HG02852 (cell line): Measurements from ENCODE around the gene FHIT.

Source experiments
- ATAC-seq: cut with Tn5 transposase; IDR thresholded peaks from one replicate; pipeline ENCODE4 v1.9.1; 2021; ENCODE audit warnings: mild to moderate bottlenecking, moderate library complexity; ENCODE audit not compliant: unreplicated experiment

Gene FHIT

DNA sequence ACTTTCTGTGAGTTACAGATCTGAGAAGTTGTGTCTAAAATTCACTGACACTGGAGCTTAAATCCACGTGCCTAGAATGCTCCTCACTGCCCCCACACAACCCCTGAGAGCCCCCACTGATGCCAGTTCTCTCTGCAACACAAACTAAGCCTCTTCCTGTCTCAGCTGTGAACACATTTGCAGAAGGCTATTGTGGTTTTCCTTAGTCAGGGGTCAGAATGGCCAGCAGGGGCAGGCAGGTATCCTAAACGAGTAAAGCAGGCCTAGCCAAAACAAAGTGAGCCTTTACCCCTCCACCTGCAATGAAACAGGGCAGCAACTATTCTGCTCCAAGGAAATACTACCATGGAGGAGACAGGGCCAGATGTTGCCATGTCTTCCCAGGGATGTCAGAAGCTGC lies 78.6 kb downstream of the FHIT start:
- no peak for ATAC-seq

DNA sequence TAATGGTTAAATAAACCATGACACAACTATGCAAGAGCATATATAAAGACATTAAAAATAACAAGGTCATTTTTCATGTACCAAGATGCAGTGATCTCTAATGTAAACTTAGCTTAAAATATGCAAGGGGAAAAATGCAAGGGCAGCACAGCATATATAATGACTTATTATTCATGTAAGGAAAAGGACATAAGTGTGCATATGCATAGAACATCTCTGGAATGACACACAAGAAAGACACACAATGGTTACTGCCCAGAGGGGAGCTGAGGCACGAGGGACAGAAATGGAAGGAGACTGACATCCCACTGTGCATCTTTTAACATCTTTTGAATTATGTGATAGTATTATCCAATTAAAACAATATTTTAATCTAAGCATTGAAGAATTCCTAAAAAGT lies 79.0 kb downstream of the FHIT start:
- ATAC-seq: no peak

- ATAC-seq: no peak
Observed at GRCh38 chr3:61169621-61170251, 81.5 kb downstream of the FHIT start.

DNA sequence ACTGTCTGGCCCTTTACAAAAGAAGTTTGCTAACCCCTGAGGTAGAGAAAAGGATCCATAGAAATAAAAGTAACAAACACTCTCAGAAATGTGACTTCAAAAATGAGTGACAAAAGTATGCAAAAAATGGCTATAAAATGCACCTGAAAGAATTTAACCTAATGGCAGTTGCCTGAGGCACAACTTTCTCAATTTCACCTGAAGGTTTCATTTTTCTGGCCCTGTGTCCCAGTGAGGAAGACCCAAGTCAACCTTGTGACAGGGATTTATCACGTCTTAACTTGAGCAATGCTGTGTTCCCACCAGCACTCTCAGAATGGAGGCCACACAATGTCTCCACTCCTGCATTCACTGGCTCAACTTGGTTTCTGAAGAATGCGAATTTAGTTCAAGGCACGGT lies 83.0 kb downstream of the FHIT start:
- ATAC-seq: no peak

- no peak for ATAC-seq
Observed at GRCh38 chr3:61162965-61163364, 88.3 kb downstream of the FHIT start.

DNA sequence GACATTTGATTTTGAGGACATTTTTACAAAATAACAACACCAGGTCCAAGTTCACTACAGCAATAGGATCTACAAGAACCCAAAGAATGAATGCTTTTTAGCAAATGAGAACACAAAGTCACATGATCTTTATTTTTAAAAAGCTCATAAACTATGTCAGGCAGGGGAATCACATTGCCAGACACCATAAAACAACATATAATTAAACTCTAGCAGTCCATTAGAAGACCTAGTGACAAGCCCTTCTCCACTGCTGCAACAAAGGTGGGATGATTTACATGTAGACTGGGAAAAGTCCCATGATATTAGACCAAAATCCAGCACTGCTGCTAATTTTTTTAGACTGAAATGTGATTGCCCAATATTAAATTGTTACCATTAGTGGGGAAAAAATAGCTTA lies 92.6 kb downstream of the FHIT start:
- no peak for ATAC-seq

DNA sequence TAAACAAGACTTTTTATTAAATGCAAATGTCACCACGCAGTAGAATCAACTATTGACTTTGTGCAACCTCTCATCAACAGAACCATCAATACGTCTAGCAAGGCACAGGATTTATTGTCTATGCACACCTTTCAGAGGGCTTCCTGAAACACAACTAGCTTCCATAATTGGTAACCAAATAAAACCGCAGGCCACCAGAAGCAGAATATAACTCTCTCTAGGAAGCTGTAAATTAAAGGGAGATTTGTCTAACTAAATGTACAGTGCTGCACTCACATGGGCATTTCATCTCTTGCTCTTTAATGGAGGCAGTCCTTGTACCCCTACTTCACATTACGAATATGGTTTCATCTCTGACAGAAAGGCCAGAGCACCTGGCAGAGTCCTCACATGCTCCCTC lies 93.0 kb downstream of the FHIT start:
- ATAC-seq: no peak

GRCh38 chr3:61157414-61157813 lies 93.8 kb downstream of the FHIT start:
- ATAC-seq: peak; percentile 85

DNA sequence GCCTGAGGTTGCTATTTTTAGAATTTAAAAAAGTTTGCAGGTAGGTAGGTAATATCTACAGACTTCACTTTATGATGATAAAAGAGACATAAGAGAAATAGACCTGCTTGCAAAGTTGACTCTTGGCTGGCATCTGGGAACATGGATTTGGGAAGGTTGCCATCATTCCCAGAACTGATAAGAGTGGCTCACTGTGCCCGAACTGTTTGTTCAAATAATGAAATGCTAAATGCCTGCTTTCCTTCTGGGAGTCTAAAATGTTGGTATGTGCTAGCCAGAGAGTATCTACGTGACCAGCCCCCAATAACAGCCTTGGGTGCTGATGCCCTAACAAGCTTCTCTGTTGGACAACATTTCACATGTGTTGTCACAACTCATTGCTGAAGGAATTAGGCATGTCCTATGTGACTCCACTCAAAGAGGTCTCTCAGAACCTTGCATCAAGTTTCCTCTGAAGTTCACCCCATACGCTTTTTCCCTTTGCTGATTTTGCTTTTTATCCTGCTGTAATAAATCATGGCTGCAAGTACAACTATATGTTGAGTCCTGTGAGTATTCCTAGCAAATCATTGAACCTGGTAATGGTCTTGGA lies 95.5 kb downstream of the FHIT start:
- ATAC-seq: no peak

- no peak for ATAC-seq
Observed at GRCh38 chr3:61154457-61155198, 96.6 kb downstream of the FHIT start.

- ATAC-seq: no peak
Observed at GRCh38 chr3:61152071-61152470, 99.2 kb downstream of the FHIT start.

DNA sequence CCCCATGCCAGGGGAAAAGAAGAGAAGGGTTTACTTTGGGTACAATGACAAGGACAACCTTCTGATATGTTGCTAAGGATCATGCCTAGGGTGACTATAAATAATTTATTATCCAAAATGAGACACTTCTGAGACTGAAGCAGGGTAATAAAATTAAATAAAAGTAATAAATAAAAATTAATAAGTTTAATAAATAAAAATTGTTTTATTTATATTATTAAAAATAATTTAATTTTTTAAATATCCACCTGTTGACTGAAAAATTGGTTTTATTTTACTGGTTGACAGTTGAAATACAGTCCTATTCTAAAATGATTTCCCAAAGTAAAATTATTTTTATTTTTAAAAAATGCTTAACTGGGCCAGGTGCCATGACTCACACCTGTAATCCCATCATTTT lies 102.0 kb downstream of the FHIT start:
- ATAC-seq: no peak

- peak; percentile 47 for ATAC-seq
Observed at GRCh38 chr3:61146010-61146890, 105.0 kb downstream of the FHIT start.

DNA sequence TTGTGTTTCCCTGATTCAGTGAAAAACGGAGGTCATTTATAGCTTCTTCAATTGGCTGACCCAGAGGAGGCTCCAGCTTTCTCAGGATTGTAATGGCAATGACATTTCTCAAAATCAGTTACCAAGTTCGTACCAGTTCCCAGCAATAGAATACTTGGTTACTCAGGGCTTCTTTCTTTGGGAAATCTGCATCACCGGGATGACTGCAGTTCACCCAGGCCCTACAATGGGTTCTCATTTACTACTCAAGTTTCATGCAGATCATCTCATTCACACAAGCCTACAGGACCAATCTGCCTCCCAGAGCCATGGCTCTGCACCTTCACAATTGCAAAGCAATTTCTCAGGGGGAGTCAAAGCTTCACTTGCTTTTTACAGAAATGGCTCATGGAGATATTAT lies 109.6 kb downstream of the FHIT start:
- no peak for ATAC-seq

- ATAC-seq: no peak
Observed at GRCh38 chr3:61141227-61141626, 110.0 kb downstream of the FHIT start.

DNA sequence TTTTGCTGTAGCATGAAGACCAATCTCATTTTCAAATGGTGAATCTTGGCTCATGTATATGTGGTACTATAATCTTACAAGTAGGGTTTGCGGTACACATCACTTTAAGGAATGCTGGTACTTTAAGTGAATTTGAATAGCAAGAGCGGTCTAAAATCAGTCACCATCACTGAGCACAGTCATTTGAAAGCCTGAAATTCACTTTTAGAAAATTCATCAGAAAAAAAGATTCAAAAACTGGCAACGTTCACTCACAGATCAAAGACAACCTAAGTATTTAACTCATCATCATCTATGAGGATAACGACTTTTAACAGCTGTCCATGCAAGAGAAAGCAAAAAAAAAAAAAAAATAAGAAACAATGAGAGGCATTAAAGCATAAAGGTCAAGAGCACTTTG lies 111.6 kb downstream of the FHIT start:
- ATAC-seq: no peak

GRCh38 chr3:61138401-61138800 lies 112.9 kb downstream of the FHIT start:
- no peak for ATAC-seq

DNA sequence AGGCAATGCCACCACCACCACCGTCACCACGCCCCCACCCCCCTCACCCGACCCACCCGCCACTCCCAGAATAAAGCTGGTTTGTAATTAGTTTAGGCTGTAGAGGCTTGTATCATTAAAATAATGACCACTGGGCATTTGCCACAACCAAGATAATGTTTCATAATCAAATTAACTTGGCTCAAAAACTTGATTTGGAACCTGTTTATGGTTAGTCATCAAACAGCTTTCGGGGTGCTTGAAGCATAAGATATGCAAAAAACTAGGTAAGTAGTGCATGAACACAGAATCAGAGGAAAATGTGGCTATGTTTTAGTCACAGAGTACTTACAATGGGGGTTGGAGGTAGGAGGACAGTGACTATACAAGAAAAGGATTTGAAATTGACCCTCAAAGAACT lies 115.1 kb downstream of the FHIT start:
- no peak for ATAC-seq

GRCh38 chr3:61134532-61134931 lies 116.7 kb downstream of the FHIT start:
- no peak for ATAC-seq

DNA sequence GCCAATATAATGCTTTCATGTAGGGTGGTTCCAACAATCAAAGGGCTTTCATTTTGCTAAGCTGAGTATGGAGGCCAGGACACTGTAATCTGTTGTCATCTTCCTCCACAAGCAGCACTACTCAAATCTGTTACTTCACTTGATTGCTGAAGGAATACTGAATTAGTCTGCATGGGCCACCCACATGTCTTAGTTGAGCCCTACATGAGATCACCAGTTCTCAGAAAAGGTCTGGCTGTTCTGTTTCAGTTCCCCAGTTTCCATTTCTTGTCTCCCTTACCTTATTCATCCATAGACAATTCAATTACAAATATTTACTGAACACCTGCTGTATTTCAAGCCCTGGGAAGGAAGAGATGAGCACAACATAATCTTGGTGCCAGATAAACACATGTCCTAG lies 119.2 kb downstream of the FHIT start:
- ATAC-seq: peak; percentile 80

GRCh38 chr3:61118830-61119229 lies 132.4 kb downstream of the FHIT start:
- ATAC-seq: no peak
